ENCODE measurements around the gene FAM234A.

GRCh38 chr16:255183-255582, 20.6 kb downstream of the FAM234A start:
- TF ChIP-seq CTCF (conservative IDR thresholded peaks at IDR 0.05; ENCODE audit: low read length) (no peak), EZH2phosphoT487 (IDR thresholded peaks at IDR 0.05; ENCODE audit: borderline replicate concordance, low read depth, low read length) (no peak)
